ENCODE measurements around the gene SLC37A3. TPM values are rescaled to one million over a fixed set of nuclear protein-coding genes. Genes with fewer than 3 reads are reported as not detected.

SLC37A3 gene
- total RNA-seq, 1 experiment from 2014 or later, result 25.5 TPM

GRCh38 chr7:140330128-140330527 lies 68.2 kb downstream of the SLC37A3 start:
- Mint-ChIP-seq H3K9me3 (ENCODE audit: unreplicated experiment) (no peaks in the 10 kb centered on the region), H3K4me1 (ENCODE audit: insufficient read depth, unreplicated experiment) (no peaks in the 10 kb centered on the region), H3K4me3 (ENCODE audit: unreplicated experiment) (no peak overlapping the region), H3K36me3 (ENCODE audit: insufficient read depth, unreplicated experiment) (peaks cover 18% of the 10 kb centered on the region), H3K27ac (ENCODE audit: low read depth, unreplicated experiment) (no peak overlapping the region), H3K27me3 (ENCODE audit: insufficient read depth, unreplicated experiment) (no peaks in the 10 kb centered on the region)
- no peak for DNase-seq (ENCODE audit: unreplicated experiment)
- intact Hi-C loops (cut with micrococcal nuclease), result no loop called here
- CTCF ChIA-PET, result interaction anchor here (0.5 to 1.1 kb wide), 3 partner anchors 14 to 156 kb away, joined by 3 to 6 read pairs (median 3); no protein-coding TSS in a partner anchor
- BruUV-seq (replicated peaks), result no TSS peak
- TF ChIP-seq, protein P1, sequence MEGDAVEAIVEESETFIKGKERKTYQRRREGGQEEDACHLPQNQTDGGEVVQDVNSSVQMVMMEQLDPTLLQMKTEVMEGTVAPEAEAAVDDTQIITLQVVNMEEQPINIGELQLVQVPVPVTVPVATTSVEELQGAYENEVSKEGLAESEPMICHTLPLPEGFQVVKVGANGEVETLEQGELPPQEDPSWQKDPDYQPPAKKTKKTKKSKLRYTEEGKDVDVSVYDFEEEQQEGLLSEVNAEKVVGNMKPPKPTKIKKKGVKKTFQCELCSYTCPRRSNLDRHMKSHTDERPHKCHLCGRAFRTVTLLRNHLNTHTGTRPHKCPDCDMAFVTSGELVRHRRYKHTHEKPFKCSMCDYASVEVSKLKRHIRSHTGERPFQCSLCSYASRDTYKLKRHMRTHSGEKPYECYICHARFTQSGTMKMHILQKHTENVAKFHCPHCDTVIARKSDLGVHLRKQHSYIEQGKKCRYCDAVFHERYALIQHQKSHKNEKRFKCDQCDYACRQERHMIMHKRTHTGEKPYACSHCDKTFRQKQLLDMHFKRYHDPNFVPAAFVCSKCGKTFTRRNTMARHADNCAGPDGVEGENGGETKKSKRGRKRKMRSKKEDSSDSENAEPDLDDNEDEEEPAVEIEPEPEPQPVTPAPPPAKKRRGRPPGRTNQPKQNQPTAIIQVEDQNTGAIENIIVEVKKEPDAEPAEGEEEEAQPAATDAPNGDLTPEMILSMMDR (IDR thresholded peaks at IDR 0.05; ENCODE audit: unreplicated experiment), result no peak
- POLR2A ChIA-PET, result no interaction called here

DNA sequence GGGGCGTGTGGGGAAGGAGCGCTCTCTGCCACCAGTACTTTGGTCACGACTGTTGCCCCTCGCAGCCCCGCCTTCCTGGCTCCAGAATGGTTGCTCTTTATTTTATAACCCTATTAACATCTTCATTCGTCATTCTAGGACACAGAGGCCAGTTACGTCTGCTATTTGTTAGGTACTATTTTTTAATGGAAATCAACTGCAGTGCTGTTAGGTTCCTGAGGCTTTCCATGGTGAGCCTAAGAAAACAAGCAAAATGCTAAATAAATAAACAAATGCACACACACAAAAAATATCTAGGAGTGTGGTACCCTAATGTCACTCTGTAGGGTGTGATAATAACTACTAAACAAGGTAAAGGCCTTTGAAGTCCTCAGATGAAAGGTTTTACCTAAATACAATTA lies 71.1 kb downstream of the SLC37A3 start:
- ChIA-PET POLR2A (interaction anchor here (0.6 to 4.3 kb wide), 2 partner anchors 150 to 185 kb away, joined by 3 to 19 read pairs; partner anchors contain the start of gene KDM7A), CTCF (interaction anchor here (0.6 to 3.7 kb wide), 10 partner anchors 11 to 267 kb away, joined by 3 to 22 read pairs (median 4); partner anchors contain the start of gene KDM7A)
- no peaks in the 10 kb centered on the region for H3K36me3 Mint-ChIP-seq (ENCODE audit: insufficient read depth, unreplicated experiment)
- DNase-seq (ENCODE audit: unreplicated experiment), result no peak
- H3K27me3 Mint-ChIP-seq (ENCODE audit: insufficient read depth, unreplicated experiment), result no peaks in the 10 kb centered on the region
- H3K9me3 Mint-ChIP-seq (ENCODE audit: unreplicated experiment), result no peaks in the 10 kb centered on the region
- no TSS peak for BruUV-seq (replicated peaks)
- H3K4me1 Mint-ChIP-seq (ENCODE audit: insufficient read depth, unreplicated experiment), result no peaks in the 10 kb centered on the region
- H3K27ac Mint-ChIP-seq (ENCODE audit: low read depth, unreplicated experiment), result no peak overlapping the region
- intact Hi-C loops (cut with micrococcal nuclease), result no loop called here
- H3K4me3 Mint-ChIP-seq (ENCODE audit: unreplicated experiment), result no peak overlapping the region
- TF ChIP-seq, protein P1 (IDR thresholded peaks at IDR 0.05; ENCODE audit: unreplicated experiment), result no peak

GRCh38 chr7:140326116-140326928 lies 72.0 kb downstream of the SLC37A3 start:
- intact Hi-C loops (cut with micrococcal nuclease), result loop anchor here (1.0 kb wide), 2 partner anchors 151 to 322 kb away; no protein-coding TSS in a partner anchor
- Mint-ChIP-seq H3K9me3 (ENCODE audit: unreplicated experiment) (no peaks in the 10 kb centered on the region), H3K27me3 (ENCODE audit: insufficient read depth, unreplicated experiment) (no peaks in the 10 kb centered on the region), H3K4me3 (ENCODE audit: unreplicated experiment) (no peak overlapping the region), H3K27ac (ENCODE audit: low read depth, unreplicated experiment) (no peak overlapping the region), H3K36me3 (ENCODE audit: insufficient read depth, unreplicated experiment) (no peaks in the 10 kb centered on the region), H3K4me1 (ENCODE audit: insufficient read depth, unreplicated experiment) (no peaks in the 10 kb centered on the region)
- DNase-seq (ENCODE audit: unreplicated experiment), result peak; percentile 72
- ChIA-PET POLR2A (interaction anchor here (0.7 to 4.3 kb wide), 4 partner anchors 12 to 250 kb away, joined by 3 to 19 read pairs (median 4); partner anchors contain the start of gene KDM7A), CTCF (interaction anchor here (0.6 to 3.7 kb wide), 32 partner anchors 8 to 707 kb away, joined by 3 to 22 read pairs (median 4); partner anchors contain the start of gene KDM7A)
- TF ChIP-seq, protein P1 (IDR thresholded peaks at IDR 0.05; ENCODE audit: unreplicated experiment), result peak; percentile 78
- BruUV-seq (replicated peaks), result no TSS peak

DNA sequence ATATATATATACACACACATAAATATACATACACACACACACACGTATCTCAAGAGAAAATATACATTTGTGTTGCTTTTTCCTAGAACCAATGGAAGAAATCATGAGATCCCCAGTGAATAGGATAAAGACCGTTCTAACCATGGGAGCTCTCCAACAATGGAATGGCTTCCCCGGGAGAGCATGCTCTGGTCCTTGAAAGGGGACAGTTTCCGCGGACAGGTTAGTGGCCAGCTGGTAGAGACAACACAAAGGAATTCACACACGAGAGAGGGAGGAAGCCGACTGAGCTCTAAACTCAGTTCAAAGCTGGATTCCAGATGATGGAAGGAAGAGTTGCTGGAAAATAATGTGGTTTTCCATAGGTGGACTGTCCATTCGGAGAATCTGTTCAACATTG lies 72.7 kb downstream of the SLC37A3 start:
- Mint-ChIP-seq H3K36me3 (ENCODE audit: insufficient read depth, unreplicated experiment) (no peaks in the 10 kb centered on the region), H3K27ac (ENCODE audit: low read depth, unreplicated experiment) (no peak overlapping the region), H3K9me3 (ENCODE audit: unreplicated experiment) (no peaks in the 10 kb centered on the region), H3K4me1 (ENCODE audit: insufficient read depth, unreplicated experiment) (no peaks in the 10 kb centered on the region), H3K27me3 (ENCODE audit: insufficient read depth, unreplicated experiment) (no peaks in the 10 kb centered on the region), H3K4me3 (ENCODE audit: unreplicated experiment) (no peak overlapping the region)
- POLR2A ChIA-PET, result interaction anchor here (0.6 to 4.3 kb wide), 7 partner anchors 11 to 251 kb away, joined by 3 to 19 read pairs (median 3); partner anchors contain the start of gene KDM7A
- no TSS peak for BruUV-seq (replicated peaks)
- TF ChIP-seq, protein P1 (IDR thresholded peaks at IDR 0.05; ENCODE audit: unreplicated experiment), result no peak
- DNase-seq (ENCODE audit: unreplicated experiment), result no peak
- intact Hi-C loops (cut with micrococcal nuclease), result no loop called here
- CTCF ChIA-PET, result interaction anchor here (0.6 to 3.7 kb wide), 19 partner anchors 9 to 1098 kb away, joined by 3 to 22 read pairs (median 5); partner anchors contain the start of gene KDM7A
